WTC11 (cell line): ENCODE measurements around the gene PRM3. TPM values are rescaled to one million over a fixed set of nuclear protein-coding genes. Genes with fewer than 3 reads are reported as not detected.

ENCODE experiments used
- ATAC-seq: fragments of 200-7000 bp; cut with Tn5 transposase; 2 replicates; pipeline ENCODE4 v1.10.0; 2021; ENCODE audit warnings: mild to moderate bottlenecking, moderate library complexity
- CTCF ChIA-PET: fragments of 300-600 bp; sonication (Branson Sonifier 250); formaldehyde crosslinking; loops from one replicate; lab custom pipeline; 2021; ENCODE audit warnings: antibody characterized with exemption; lab: Charles Lee
- POLR2A ChIA-PET: fragments of 350-600 bp; sonication (Branson Sonifier 250); formaldehyde crosslinking; loops from one replicate; lab custom pipeline; 2021; ENCODE audit warnings: antibody characterized with exemption; lab: Charles Lee
- DNase-seq: peaks from one replicate; pipeline ENCODE4 v3.0.0; 2021; ENCODE audit warnings: low spot score
- H3K27ac Mint-ChIP-seq: 2 replicates; pipeline ENCODE4 v1.8.0; 2021; ENCODE audit warnings: mixed read lengths
- H3K27me3 Mint-ChIP-seq: 2 replicates; pipeline ENCODE4 v1.8.0; 2021; ENCODE audit warnings: low read depth, mild to moderate bottlenecking, moderate library complexity, mixed read lengths
- H3K36me3 Mint-ChIP-seq: 2 replicates; pipeline ENCODE4 v1.8.0; 2021; ENCODE audit warnings: mixed read lengths
- H3K4me1 Mint-ChIP-seq: 2 replicates; pipeline ENCODE4 v1.8.0; 2022; ENCODE audit warnings: mixed read lengths
- H3K4me3 Mint-ChIP-seq: 2 replicates; pipeline ENCODE4 v1.8.0; 2021; ENCODE audit warnings: mild to moderate bottlenecking, moderate library complexity, mixed read lengths
- H3K9me3 Mint-ChIP-seq: 2 replicates; pipeline ENCODE4 v1.8.0; 2021; ENCODE audit warnings: mixed read lengths
- ATF2 ChIP-seq: sonication (generic); formaldehyde crosslinking; IDR thresholded peaks from 2 replicates; pipeline ENCODE4 v1.8.1; 2022; ENCODE audit warnings: low read depth, missing genetic modification reagents, borderline replicate concordance
- ELF4 ChIP-seq: sonication (generic); formaldehyde crosslinking; IDR thresholded peaks from 2 replicates; pipeline ENCODE4 v1.8.1; 2022; ENCODE audit warnings: low read depth, mild to moderate bottlenecking, moderate library complexity, missing genetic modification reagents
- EMX1 ChIP-seq: fragments of 250-450 bp; sonication (Bioruptor Pico); IDR thresholded peaks from 2 replicates; pipeline ENCODE4 v1.8.0; 2021; ENCODE audit warnings: mild to moderate bottlenecking
- ESRRA ChIP-seq: sonication (generic); formaldehyde crosslinking; IDR thresholded peaks from 2 replicates; pipeline ENCODE4 v1.8.1; 2022; ENCODE audit warnings: mild to moderate bottlenecking, missing genetic modification reagents, borderline replicate concordance
- JAZF1 ChIP-seq: fragments of 250-450 bp; sonication (Bioruptor Pico); IDR thresholded peaks from 2 replicates; pipeline ENCODE4 v1.9.0; 2021; ENCODE audit warnings: moderate library complexity, mild to moderate bottlenecking, inconsistent platforms
- MLX ChIP-seq: sonication (generic); formaldehyde crosslinking; IDR thresholded peaks from 2 replicates; pipeline ENCODE4 v1.8.1; 2023; ENCODE audit warnings: mild to moderate bottlenecking, missing genetic modification reagents, moderate library complexity
- MXD4 ChIP-seq: fragments of 250-450 bp; sonication (Bioruptor Pico); IDR thresholded peaks from 2 replicates; pipeline ENCODE4 v1.8.0; 2021; ENCODE audit warnings: mild to moderate bottlenecking, moderate library complexity, borderline replicate concordance
- MYBL2 ChIP-seq: sonication (generic); formaldehyde crosslinking; IDR thresholded peaks from 2 replicates; pipeline ENCODE4 v1.8.1; 2023; ENCODE audit warnings: mild to moderate bottlenecking, moderate library complexity, missing genetic modification reagents
- NFATC4 ChIP-seq: fragments of 250-450 bp; sonication (Bioruptor Pico); IDR thresholded peaks from 2 replicates; pipeline ENCODE4 v1.9.0; 2021; ENCODE audit warnings: mild to moderate bottlenecking
- PRDM15 ChIP-seq: sonication (generic); formaldehyde crosslinking; IDR thresholded peaks from 2 replicates; pipeline ENCODE4 v1.8.0; 2022; ENCODE audit warnings: missing genetic modification reagents
- TP53 ChIP-seq: sonication (generic); formaldehyde crosslinking; IDR thresholded peaks from 2 replicates; pipeline ENCODE4 v1.8.1; 2023; ENCODE audit warnings: mild to moderate bottlenecking, missing genetic modification reagents
- ZNF138 ChIP-seq: sonication (generic); formaldehyde crosslinking; conservative IDR thresholded peaks from 2 replicates; pipeline ENCODE4 v1.8.1; 2022; ENCODE audit warnings: mild to moderate bottlenecking, moderate library complexity, missing genetic modification reagents
- ZNF219 ChIP-seq: sonication (generic); formaldehyde crosslinking; IDR thresholded peaks from 2 replicates; pipeline ENCODE4 v1.8.0; 2023; ENCODE audit warnings: missing genetic modification reagents, mild to moderate bottlenecking, borderline replicate concordance
- ZNF263 ChIP-seq: sonication (generic); formaldehyde crosslinking; IDR thresholded peaks from 2 replicates; pipeline ENCODE4 v1.8.1; 2022; ENCODE audit warnings: low read depth, mild to moderate bottlenecking, moderate library complexity, missing genetic modification reagents
- ZNF317 ChIP-seq: sonication (generic); formaldehyde crosslinking; IDR thresholded peaks from 2 replicates; pipeline ENCODE4 v1.8.1; 2023; ENCODE audit warnings: low read depth, mild to moderate bottlenecking, moderate library complexity, missing genetic modification reagents, borderline replicate concordance
- total RNA-seq: library from RNA; stranded (reverse); gene quantifications from 3 replicates; pipeline ENCODE4 v1.2.3, GENCODE V29; 2021
- TF ChIP-seq, protein P1 (sequence below): fragments of 250-450 bp; sonication (Bioruptor Pico); IDR thresholded peaks from 2 replicates; pipeline ENCODE4 v1.9.0; 2021; ENCODE audit warnings: moderate library complexity, mild to moderate bottlenecking, inconsistent platforms, borderline replicate concordance
- TF ChIP-seq, protein P2 (sequence below): sonication (generic); formaldehyde crosslinking; IDR thresholded peaks from 2 replicates; pipeline ENCODE4 v1.8.1; 2023; ENCODE audit warnings: mild to moderate bottlenecking, missing genetic modification reagents, moderate library complexity

PRM3 gene
- total RNA-seq, 1 experiment from 2014 or later: not detected

- no peak for TF ChIP-seq ELF4 (CRISPR knock-in tag)
- TF ChIP-seq ZNF138 (CRISPR knock-in tag): no peak
- TF ChIP-seq, protein P1, sequence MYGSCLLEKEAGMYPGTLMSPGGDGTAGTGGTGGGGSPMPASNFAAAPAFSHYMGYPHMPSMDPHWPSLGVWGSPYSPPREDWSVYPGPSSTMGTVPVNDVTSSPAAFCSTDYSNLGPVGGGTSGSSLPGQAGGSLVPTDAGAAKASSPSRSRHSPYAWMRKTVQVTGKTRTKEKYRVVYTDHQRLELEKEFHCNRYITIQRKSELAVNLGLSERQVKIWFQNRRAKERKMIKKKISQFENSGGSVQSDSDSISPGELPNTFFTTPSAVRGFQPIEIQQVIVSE (CRISPR knock-in tag): no peak
- no peak for TF ChIP-seq JAZF1 (CRISPR knock-in tag)
- TF ChIP-seq ZNF219 (CRISPR knock-in tag): no peak
Measured at GRCh38 chr16:11229432-11229831, 44.0 kb downstream of the PRM3 start (continued).

DNA sequence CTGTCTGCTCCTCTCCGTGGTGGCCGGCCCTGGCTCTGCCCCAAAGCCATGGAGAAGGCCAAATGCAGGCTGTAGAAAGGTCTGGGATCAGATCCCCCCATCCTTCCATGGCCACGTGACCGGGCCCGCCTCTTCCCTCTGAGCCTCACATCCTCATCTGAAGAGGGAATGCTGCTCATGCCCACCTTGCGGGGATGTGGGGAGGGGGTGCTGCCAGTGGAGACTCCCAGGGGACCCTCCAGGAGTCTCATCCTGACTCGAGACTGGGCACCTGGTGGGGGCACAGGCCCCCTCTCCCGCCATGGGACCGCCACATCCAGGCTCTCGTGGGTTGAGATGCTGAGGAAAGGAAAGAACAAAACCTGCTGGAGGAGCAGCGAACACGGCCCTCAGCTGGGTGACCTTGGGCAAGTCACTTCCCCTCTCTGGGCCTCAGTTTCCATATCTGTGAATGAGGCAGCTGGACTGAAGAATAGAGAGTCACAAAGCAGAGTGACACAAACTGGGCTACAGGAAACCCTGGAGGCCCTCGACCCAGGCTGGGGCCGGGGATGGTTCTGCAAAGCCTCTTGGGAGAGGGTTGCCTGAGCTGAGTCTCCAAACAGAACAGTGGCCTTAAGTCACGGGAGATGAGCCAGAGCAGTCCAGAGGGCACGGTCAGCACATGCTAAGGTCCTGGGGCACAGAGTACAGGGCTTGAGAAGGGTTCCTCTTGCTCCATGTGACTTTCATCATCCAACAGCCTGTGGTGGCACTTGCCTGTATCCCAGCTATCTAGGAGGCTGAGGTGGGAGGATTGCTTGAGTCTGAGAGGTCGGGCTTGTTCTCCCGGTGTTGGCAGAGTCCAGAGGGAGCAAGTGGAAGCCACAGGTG is 47.5 kb downstream of the PRM3 start:
- DNase-seq: no peak
- Mint-ChIP-seq H3K27me3 (no peaks in the 10 kb centered on the region; the same call in 1 of the 2 replicates), H3K4me1 (peaks cover 9% of the 10 kb centered on the region), H3K9me3 (no peaks in the 10 kb centered on the region), H3K27ac (no peak overlapping the region), H3K4me3 (no peak overlapping the region), H3K36me3 (no peaks in the 10 kb centered on the region)
- ChIA-PET CTCF (interaction anchor here (1.8 kb wide), 1 partner anchor 146 kb away, joined by 8 read pairs; no protein-coding TSS in a partner anchor), POLR2A (no interaction called here)
- ATAC-seq: no peak
- TF ChIP-seq MXD4 (CRISPR knock-in tag) (no peak), ZNF317 (CRISPR knock-in tag) (no peak), NFATC4 (CRISPR knock-in tag) (no peak), ATF2 (CRISPR knock-in tag) (no peak), TP53 (CRISPR knock-in tag) (no peak), ZNF263 (no peak), ESRRA (CRISPR knock-in tag) (no peak), MYBL2 (no peak), MLX (CRISPR knock-in tag) (no peak), EMX1 (no peak), PRDM15 (CRISPR knock-in tag) (no peak)
- TF ChIP-seq, protein P2, sequence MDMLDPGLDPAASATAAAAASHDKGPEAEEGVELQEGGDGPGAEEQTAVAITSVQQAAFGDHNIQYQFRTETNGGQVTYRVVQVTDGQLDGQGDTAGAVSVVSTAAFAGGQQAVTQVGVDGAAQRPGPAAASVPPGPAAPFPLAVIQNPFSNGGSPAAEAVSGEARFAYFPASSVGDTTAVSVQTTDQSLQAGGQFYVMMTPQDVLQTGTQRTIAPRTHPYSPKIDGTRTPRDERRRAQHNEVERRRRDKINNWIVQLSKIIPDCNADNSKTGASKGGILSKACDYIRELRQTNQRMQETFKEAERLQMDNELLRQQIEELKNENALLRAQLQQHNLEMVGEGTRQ (CRISPR knock-in tag): no peak
- TF ChIP-seq, all 79 proteins: peak for 0
